ENCODE measurements around the gene DNAJC21.
"Not testable (repeated sequence)": the region's sequence is repeated elsewhere in the genome, so short reads cannot be mapped to it uniquely, and the experiment has no call there.

Gene DNAJC21

GRCh38 chr5:34929134-34929719 is at the start of gene DNAJC21:
DNAJC21 (plus strand) TSS chr5:34929559; CDS start chr5:34929820, 261 bp downstream.
- DNase-seq: peak; percentile 99

GRCh38 chr5:34881246-34881645 is 48.1 kb upstream of the DNAJC21 start:
- no peak for DNase-seq

GRCh38 chr5:34886392-34887119 is 42.8 kb upstream of the DNAJC21 start:
- no peak for DNase-seq

GRCh38 chr5:34889394-34889793 is 40.0 kb upstream of the DNAJC21 start:
- no peak for DNase-seq

GRCh38 chr5:34891981-34892380 is 37.4 kb upstream of the DNAJC21 start:
- no peak for DNase-seq

GRCh38 chr5:34892414-34892813 is 36.9 kb upstream of the DNAJC21 start:
- DNase-seq: no peak

GRCh38 chr5:34894716-34895115 is 34.6 kb upstream of the DNAJC21 start:
- DNase-seq: no peak

GRCh38 chr5:34895641-34896419 is 33.5 kb upstream of the DNAJC21 start:
- no peak for DNase-seq

- DNase-seq: no peak
These were observed 31.7 kb upstream of the DNAJC21 start for GRCh38 chr5:34897646-34898045.

- peak; percentile 85 for DNase-seq
These were observed 31.0 kb upstream of the DNAJC21 start for GRCh38 chr5:34898258-34898895.

- DNase-seq: no peak
These were observed 30.3 kb upstream of the DNAJC21 start for GRCh38 chr5:34899066-34899465.

GRCh38 chr5:34900652-34901051 is 28.7 kb upstream of the DNAJC21 start:
- no peak for DNase-seq

GRCh38 chr5:34903260-34903659 is 26.1 kb upstream of the DNAJC21 start:
- no peak for DNase-seq

GRCh38 chr5:34905564-34905963 is 23.8 kb upstream of the DNAJC21 start:
- DNase-seq: no peak

GRCh38 chr5:34913072-34913471 is 16.3 kb upstream of the DNAJC21 start:
- no peak for DNase-seq

GRCh38 chr5:34914671-34915138 is 14.7 kb upstream of the DNAJC21 start:
- peak; percentile 73 for DNase-seq

GRCh38 chr5:34915139-34915855 is 14.1 kb upstream of the DNAJC21 start, which contains the start of the genes BRIX1 and RAD1:
BRIX1 (plus strand) TSS chr5:34915711; CDS start chr5:34915739, 28 bp downstream.
RAD1 (minus strand) TSS chr5:34915504; CDS start chr5:34914892, 612 bp downstream.
- DNase-seq: peak; percentile 97

GRCh38 chr5:34915856-34916192 is 13.5 kb upstream of the DNAJC21 start:
- no peak for DNase-seq

GRCh38 chr5:34916518-34916917 is 12.8 kb upstream of the DNAJC21 start:
- DNase-seq: no peak

GRCh38 chr5:34918025-34918424 is 11.3 kb upstream of the DNAJC21 start:
- no peak for DNase-seq

GRCh38 chr5:34919077-34919476 is 10.3 kb upstream of the DNAJC21 start:
- DNase-seq: no peak

- DNase-seq: not testable (repeated sequence)
These were observed 6.1 kb upstream of the DNAJC21 start for GRCh38 chr5:34923256-34923655.
